GM18507 (cell line): ENCODE results near the gene CLIC3.

Experiments
- DNase-seq: peaks from one replicate; pipeline ENCODE4 v3.0.0; 2011; ENCODE audit warnings: low read depth; ENCODE audit not compliant: insufficient read length; ENCODE audit errors: extremely low spot score
- FAIRE-seq: peaks from 2 replicates; lab custom pipeline; 2011; peaks lifted over from hg19 to GRCh38; lab: Jason Lieb, UNC

CLIC3 gene

GRCh38 chr9:136972335-136972734, 24.0 kb downstream of the CLIC3 start:
- FAIRE-seq (no peak), DNase-seq (no peak)

GRCh38 chr9:136971746-136972145, 24.6 kb downstream of the CLIC3 start:
- DNase-seq: no peak
- FAIRE-seq: no peak

GRCh38 chr9:136970361-136970760, 26.0 kb downstream of the CLIC3 start:
- FAIRE-seq: no peak
- no peak for DNase-seq

- FAIRE-seq (no peak), DNase-seq (no peak)
Observed at GRCh38 chr9:136969774-136970173, 26.6 kb downstream of the CLIC3 start.

GRCh38 chr9:136969150-136969549, 27.2 kb downstream of the CLIC3 start:
- FAIRE-seq (no peak), DNase-seq (no peak)

- FAIRE-seq: no peak
- DNase-seq: no peak
Observed at GRCh38 chr9:136968333-136969127, 27.8 kb downstream of the CLIC3 start.

- no peak for DNase-seq
- FAIRE-seq: no peak
Observed at GRCh38 chr9:136965771-136966484, 30.4 kb downstream of the CLIC3 start.

- FAIRE-seq (no peak), DNase-seq (no peak)
Observed at GRCh38 chr9:136964833-136965422, 31.4 kb downstream of the CLIC3 start.

- no peak for DNase-seq
Observed at GRCh38 chr9:136964171-136964689, 32.1 kb downstream of the CLIC3 start.

GRCh38 chr9:136963751-136964150, 32.6 kb downstream of the CLIC3 start:
- FAIRE-seq (no peak), DNase-seq (no peak)

More at GRCh38 chr9:136964171-136964689, 32.1 kb downstream of the CLIC3 start:
- no peak for FAIRE-seq

- FAIRE-seq (no peak), DNase-seq (no peak)
Observed at GRCh38 chr9:136963341-136963740, 33.0 kb downstream of the CLIC3 start.

GRCh38 chr9:136962701-136963248, 33.6 kb downstream of the CLIC3 start:
- FAIRE-seq (no peak), DNase-seq (no peak)

GRCh38 chr9:136962163-136962562, 34.2 kb downstream of the CLIC3 start:
- no peak for DNase-seq
- FAIRE-seq: no peak

GRCh38 chr9:136961279-136962065, 34.9 kb downstream of the CLIC3 start:
- no peak for DNase-seq

GRCh38 chr9:136960938-136961275, 35.5 kb downstream of the CLIC3 start:
- FAIRE-seq: no peak

More at GRCh38 chr9:136961279-136962065, 34.9 kb downstream of the CLIC3 start:
- FAIRE-seq: no peak

GRCh38 chr9:136960212-136960937, 36.0 kb downstream of the CLIC3 start:
- DNase-seq (no peak), FAIRE-seq (no peak)

More at GRCh38 chr9:136960938-136961275, 35.5 kb downstream of the CLIC3 start:
- no peak for DNase-seq

- DNase-seq (no peak), FAIRE-seq (no peak)
Observed at GRCh38 chr9:136958898-136959850, 37.2 kb downstream of the CLIC3 start.

- no peak for FAIRE-seq
Observed at GRCh38 chr9:136958473-136958872, 37.9 kb downstream of the CLIC3 start.

More at GRCh38 chr9:136958473-136958872, 37.9 kb downstream of the CLIC3 start:
- no peak for DNase-seq
